Measurements from ENCODE around the gene MRTFB. TPM values are rescaled to one million over a fixed set of nuclear protein-coding genes. Genes with fewer than 3 reads are reported as not detected.

MRTFB gene
- total RNA-seq, 1 donor from 2014 or later = 18.5 TPM

DNA sequence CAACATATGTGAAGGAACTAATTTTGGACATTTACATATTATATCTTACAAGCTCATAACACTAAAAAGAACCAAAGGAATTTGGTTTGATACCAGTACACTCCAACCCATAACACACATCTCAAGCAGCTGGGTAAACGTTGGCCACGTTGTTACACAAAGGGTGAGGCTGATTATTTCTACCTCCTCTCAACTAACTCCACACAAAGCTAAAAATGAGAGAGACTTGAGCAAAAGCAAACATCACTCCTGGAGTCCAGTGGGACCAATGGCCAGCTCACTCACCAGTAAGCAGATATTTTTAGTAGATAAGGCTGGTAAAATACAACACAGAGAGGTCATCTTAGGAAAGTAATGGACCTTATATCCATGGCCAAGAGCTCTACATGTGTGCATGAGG, 207.6 kb downstream of the MRTFB start:
- ATAC-seq = no peak
- DNase-seq (ENCODE audit: low spot score) = no peak

DNA sequence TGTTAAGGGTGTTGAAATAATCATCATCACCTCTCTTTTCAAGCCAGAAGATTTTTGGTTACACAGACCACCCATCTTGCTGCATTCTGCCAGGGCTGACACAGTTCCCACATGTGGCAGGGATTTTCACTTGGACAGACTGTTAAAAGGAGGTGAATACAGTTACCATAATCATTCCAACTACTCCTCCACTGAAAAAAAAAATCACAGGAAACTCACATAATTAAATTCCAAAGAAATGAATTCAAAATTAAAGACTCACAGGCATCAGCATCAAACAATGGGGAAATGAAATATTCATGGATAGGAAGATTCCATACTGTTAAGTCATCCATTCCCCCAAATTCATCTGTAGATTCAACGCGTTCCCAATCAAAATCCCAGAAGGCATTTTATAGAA, 209.4 kb downstream of the MRTFB start:
- DNase-seq (ENCODE audit: low spot score) (no peak), ATAC-seq (no peak)

- DNase-seq (ENCODE audit: low spot score) (no peak), ATAC-seq (no peak)
These were observed 212.7 kb downstream of the MRTFB start for GRCh38 chr16:14283786-14284185.

DNA sequence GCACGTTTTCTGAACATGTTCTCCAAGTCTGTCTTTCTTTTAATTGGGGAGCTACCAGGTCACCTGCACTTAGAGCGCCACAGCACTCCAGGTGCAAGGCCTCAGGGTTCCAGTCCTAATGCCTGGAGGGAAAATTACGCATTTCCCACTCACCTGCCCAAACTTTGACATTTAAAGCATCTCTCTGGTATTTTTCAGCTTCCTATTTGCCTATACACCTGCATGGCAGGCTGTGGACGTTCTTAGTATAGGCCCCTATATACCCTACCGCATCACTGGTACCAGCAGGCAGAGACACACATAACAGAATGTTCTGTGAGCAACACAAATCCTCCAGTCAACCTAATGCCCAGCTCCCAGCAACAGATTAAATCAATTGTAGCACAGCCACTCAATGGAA, 213.3 kb downstream of the MRTFB start:
- no peak for ATAC-seq

GRCh38 chr16:14284930-14285512, 213.9 kb downstream of the MRTFB start:
- DNase-seq (ENCODE audit: low spot score) (no peak), ATAC-seq (peak; percentile 76)

More for the DNA sequence above, 213.3 kb downstream of the MRTFB start:
- no peak for DNase-seq (ENCODE audit: low spot score)

GRCh38 chr16:14285513-14286367, 214.6 kb downstream of the MRTFB start:
- ATAC-seq (peak; percentile 88), DNase-seq (ENCODE audit: low spot score) (peak; percentile 94)

DNA sequence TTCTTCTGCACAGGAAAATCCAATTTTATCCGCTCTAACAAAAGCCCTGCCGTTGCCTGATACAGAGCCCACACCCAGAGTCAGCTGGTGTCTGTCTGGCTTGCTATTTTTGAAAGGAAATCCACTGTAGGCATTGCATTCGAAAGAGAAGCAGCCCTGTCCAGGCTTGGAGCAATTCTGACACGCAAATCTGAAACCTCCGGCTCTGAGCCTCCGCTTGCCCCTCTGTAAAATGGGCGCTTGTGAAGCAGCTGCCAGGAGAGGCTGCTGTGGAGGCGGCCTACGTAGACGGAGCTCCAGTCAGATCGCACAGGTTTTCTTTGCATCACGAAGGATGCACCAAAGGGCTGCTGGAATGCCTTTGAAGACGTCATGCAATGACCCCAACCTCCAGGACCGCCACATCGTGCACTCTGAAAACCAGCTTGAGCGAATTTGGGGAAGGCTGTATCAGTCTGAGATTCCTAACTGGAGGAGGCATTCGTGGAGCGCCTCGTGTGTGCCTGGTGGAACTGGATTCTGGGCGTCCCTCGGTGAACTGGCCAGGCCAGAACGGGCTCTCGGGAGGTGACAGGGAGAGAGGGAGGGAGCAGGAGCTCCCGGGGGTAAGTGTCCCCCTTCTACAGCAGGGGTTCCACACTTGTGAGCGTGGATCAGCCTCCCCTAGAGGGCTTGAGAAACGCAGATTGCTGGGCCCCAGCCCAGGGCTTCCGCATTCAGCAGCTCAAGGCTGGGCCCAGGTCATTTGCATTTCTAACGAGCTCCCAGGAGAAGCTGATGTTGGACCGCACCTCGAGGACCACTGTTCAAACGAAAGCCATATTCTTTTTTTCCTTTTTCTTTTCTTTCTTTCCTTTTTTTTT, 215.5 kb downstream of the MRTFB start:
- DNase-seq (ENCODE audit: low spot score) (no peak), ATAC-seq (no peak)

DNA sequence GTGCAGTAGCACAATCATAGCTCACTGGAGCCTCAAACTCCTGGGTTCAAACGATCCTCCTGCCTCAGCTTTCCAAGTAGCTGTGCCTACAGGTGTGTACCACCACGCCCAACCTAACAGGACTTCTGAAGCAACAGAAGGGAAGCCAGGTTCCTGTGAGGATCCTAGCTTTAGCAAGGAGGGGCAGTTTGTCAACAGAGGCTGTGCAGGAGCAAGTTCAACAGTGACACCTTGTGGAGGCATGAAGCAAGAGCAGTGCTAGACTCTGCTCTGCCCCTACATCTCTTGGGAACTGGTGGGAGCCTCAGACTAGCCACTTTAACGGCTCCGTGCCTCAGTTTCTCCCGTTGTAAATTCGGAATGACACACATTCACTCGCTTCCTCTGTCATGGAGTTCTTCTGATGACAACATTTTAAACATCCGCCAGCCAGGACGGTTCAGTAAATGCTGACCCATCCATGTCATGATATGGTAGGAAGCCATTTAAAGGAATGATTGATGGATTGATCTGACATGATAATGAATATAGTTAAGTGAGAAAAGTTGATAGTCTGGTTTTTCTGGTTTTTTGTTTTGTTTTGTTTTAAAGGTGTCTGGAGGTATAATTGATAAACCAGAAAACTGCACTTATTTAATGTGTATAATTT, 218.7 kb downstream of the MRTFB start:
- DNase-seq (ENCODE audit: low spot score) (no peak), ATAC-seq (no peak)

DNA sequence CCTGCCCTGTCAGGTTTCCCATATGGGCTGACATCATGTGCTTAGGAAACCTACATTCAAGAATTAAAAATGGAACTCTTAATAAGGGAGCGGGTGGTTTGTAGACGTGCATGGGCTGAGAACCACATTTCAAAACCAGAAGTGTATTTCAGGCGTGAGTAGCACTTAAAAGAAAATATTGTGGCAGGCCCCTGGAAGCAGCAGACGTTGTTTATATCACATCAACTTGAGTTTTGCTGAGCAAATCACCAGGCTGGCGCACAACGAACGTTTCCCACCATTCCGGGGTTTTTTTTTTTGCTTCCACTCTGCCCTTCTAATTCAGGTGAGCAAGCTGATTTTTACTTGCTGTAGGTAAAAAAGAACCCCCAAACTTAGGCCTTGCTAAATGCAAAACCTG, 220.2 kb downstream of the MRTFB start:
- ATAC-seq (no peak), DNase-seq (ENCODE audit: low spot score) (no peak)

DNA sequence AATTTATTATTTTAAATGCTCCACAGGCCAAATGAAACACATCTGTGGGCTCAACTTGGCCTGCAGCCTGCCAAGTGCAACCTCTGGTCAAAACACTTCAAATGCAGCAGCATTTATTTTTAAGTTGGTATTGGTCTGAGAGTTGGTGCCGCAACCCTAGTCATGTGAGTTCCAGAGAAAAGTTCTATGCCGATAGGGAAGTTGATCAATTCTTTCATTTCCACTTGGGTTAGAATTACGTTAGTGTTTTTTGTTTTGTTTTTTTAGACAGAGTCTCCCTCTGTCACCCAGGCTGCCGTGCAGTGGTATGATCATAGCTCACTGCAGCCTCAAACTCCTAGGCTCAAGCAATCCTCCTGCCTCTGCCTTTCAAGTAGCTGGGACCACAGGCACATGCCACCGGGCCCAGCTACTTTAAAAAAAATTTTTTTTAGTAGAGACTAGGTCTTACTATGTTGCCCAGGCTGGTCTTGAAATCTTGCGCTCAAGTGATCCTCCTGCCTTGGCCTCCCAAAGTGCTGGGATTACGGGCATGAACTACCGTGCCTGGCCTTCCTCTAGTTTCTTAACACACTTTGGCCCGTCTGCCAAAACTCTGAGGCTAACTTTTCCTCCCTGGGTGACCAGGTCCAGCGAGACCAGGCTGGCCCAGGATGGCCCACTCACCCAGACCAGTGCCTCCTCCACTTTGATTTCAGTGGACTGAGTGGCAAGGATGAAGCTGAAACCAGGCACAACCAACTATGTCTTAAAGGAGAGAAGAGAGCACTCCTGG, 221.1 kb downstream of the MRTFB start:
- ATAC-seq (no peak), DNase-seq (ENCODE audit: low spot score) (no peak)

- no peak for ATAC-seq
- no peak for DNase-seq (ENCODE audit: low spot score)
These were observed 225.5 kb downstream of the MRTFB start for GRCh38 chr16:14296663-14297062.

- ATAC-seq (no peak), DNase-seq (ENCODE audit: low spot score) (no peak)
These were observed 227.4 kb downstream of the MRTFB start for GRCh38 chr16:14298374-14299122.

- DNase-seq (ENCODE audit: low spot score) (peak; percentile 79), ATAC-seq (peak; percentile 69)
These were observed 229.6 kb downstream of the MRTFB start for GRCh38 chr16:14300705-14301168.

DNA sequence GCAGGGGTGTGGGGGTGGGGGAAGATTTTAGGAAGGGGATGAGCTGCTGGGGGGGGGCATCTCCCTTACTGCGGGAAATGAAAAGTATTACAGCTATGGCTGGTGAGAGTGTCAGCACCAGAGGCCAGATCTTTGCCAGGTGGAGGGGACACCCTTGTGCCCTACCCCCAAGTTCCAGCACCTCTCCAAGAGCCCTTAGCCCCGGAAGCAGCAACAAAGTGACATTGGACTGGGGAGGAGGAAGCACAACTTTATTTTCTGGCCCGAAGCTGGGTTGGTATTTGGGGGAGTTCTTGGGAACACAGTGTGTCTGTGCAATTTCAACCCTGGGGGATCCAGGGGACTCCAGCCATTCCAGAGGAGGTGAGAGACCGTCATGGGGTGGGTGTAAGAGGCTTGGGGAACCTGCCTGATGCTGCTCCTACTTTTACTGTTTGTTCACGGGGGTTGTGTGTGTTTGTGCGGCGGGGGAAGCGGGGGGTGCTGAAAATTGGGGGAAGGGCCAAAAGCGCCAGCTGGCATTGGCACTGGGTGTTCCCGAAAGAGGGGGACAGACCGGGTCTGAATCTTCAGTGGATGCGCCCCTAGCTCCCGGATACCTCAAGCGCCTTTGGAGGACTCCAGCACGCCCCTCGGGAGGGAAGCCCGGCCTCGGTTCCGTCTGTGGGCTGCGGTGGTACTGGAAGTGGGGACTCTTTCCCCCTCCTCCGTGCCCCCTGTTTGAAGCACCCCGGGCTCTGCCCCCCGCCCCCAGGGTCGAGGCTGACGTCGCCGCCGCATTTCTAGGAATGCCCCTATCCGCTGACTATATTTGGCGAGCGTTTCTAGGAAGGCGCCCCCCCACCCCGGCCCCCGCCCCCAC, 230.3 kb downstream of the MRTFB start:
- ATAC-seq (peak; percentile 37), DNase-seq (ENCODE audit: low spot score) (peak; percentile 66)

GRCh38 chr16:14302031-14302398, 230.9 kb downstream of the MRTFB start:
- ATAC-seq (peak; percentile 75), DNase-seq (ENCODE audit: low spot score) (peak; percentile 83)

- ATAC-seq (peak; percentile 21), DNase-seq (ENCODE audit: low spot score) (peak; percentile 57)
These were observed 231.5 kb downstream of the MRTFB start for GRCh38 chr16:14302399-14303181.

GRCh38 chr16:14303182-14303618, 232.1 kb downstream of the MRTFB start:
- no peak for ATAC-seq

More at GRCh38 chr16:14303182-14303618, 232.1 kb downstream of the MRTFB start:
- no peak for DNase-seq (ENCODE audit: low spot score)

Data from left lobe of liver (tissue), 2 donors.